ENCODE measurements around the gene COG2. TPM values are rescaled to one million over a fixed set of nuclear protein-coding genes. Genes with fewer than 3 reads are reported as not detected.
"Not testable (repeated sequence)": the region's sequence is repeated elsewhere in the genome, so short reads cannot be mapped to it uniquely, and the experiment has no call there.

Gene COG2
- total RNA-seq, 2 donors from 2014 or later: 9.8 to 30.8 TPM

GRCh38 chr1:230713138-230713537 lies 70.9 kb downstream of the COG2 start:
- DNase-seq (ENCODE audit: low spot score in 2 of 2) (no peak), ATAC-seq (no peak)
- Mint-ChIP-seq H3K27ac (no peak overlapping the region), H3K9me3 (peaks cover 0 to 4% of the 10 kb centered on the region in 2 donors), H3K36me3 (no peaks in the 10 kb centered on the region)

- no peaks in the 10 kb centered on the region for H3K36me3 Mint-ChIP-seq
- no peak for DNase-seq (ENCODE audit: low spot score in 2 of 2)
- ATAC-seq: no peak
- no peak overlapping the region for H3K27ac Mint-ChIP-seq
- peaks cover 0 to 4% of the 10 kb centered on the region in 2 donors for H3K9me3 Mint-ChIP-seq
Observed at GRCh38 chr1:230713547-230713914, 71.2 kb downstream of the COG2 start.

GRCh38 chr1:230713915-230714764 lies 71.9 kb downstream of the COG2 start, which contains the start of gene AGT:
Gene AGT, minus strand, starts transcription at chr1:230714122. Its CDS starts 3,299 bp downstream, at chr1:230710823.
- DNase-seq (ENCODE audit: low spot score in 2 of 2) (no peak), ATAC-seq (no peak)
- Mint-ChIP-seq H3K27ac (no peak within 1 kb of the TSS), H3K36me3 (no peaks in the 10 kb centered on the region), H3K9me3 (peaks cover 0 to 4% of the 10 kb centered on the region in 2 donors)

- Mint-ChIP-seq H3K36me3 (no peaks in the 10 kb centered on the region), H3K9me3 (peaks cover 0 to 4% of the 10 kb centered on the region in 2 donors), H3K27ac (no peak overlapping the region)
- ATAC-seq: no peak
- DNase-seq (ENCODE audit: low spot score in 2 of 2): no peak
Observed at GRCh38 chr1:230715510-230715909, 73.2 kb downstream of the COG2 start.

GRCh38 chr1:230716453-230716852 lies 74.2 kb downstream of the COG2 start:
- not testable (repeated sequence) for DNase-seq (ENCODE audit: low spot score in 2 of 2); ATAC-seq; H3K9me3 Mint-ChIP-seq; H3K36me3 Mint-ChIP-seq; H3K27ac Mint-ChIP-seq

- H3K27ac Mint-ChIP-seq: no peak overlapping the region
Observed at GRCh38 chr1:230717251-230717650, 75.0 kb downstream of the COG2 start.

GRCh38 chr1:230721849-230722522 lies 79.7 kb downstream of the COG2 start:
- not testable (repeated sequence) for DNase-seq (ENCODE audit: low spot score in 2 of 2); H3K36me3 Mint-ChIP-seq; ATAC-seq; H3K27ac Mint-ChIP-seq; H3K9me3 Mint-ChIP-seq

More at GRCh38 chr1:230717251-230717650, 75.0 kb downstream of the COG2 start:
- Mint-ChIP-seq H3K36me3 (peaks cover 0 to 9% of the 10 kb centered on the region in 2 donors), H3K9me3 (peaks cover 4 to 6% of the 10 kb centered on the region in 2 donors)
- ATAC-seq (no peak), DNase-seq (ENCODE audit: low spot score in 2 of 2) (no peak)

- H3K9me3 Mint-ChIP-seq: peaks cover 0 to 6% of the 10 kb centered on the region in 2 donors
- H3K36me3 Mint-ChIP-seq: peaks cover 0 to 9% of the 10 kb centered on the region in 2 donors
- DNase-seq (ENCODE audit: low spot score in 2 of 2) (no peak), ATAC-seq (no peak)
- H3K27ac Mint-ChIP-seq: no peak overlapping the region
Observed at GRCh38 chr1:230725256-230726012, 83.2 kb downstream of the COG2 start.

- DNase-seq (ENCODE audit: low spot score in 2 of 2) (no peak), ATAC-seq (no peak)
- H3K9me3 Mint-ChIP-seq: no peaks in the 10 kb centered on the region
- H3K27ac Mint-ChIP-seq: no peak overlapping the region
- H3K36me3 Mint-ChIP-seq: no peaks in the 10 kb centered on the region
Observed at GRCh38 chr1:230728710-230729392, 86.6 kb downstream of the COG2 start.

- Mint-ChIP-seq H3K27ac (no peak overlapping the region), H3K36me3 (no peaks in the 10 kb centered on the region), H3K9me3 (no peaks in the 10 kb centered on the region)
- DNase-seq (ENCODE audit: low spot score in 2 of 2) (no peak), ATAC-seq (no peak)
Observed at GRCh38 chr1:230730977-230731376, 88.7 kb downstream of the COG2 start.

- Mint-ChIP-seq H3K27ac (no peak overlapping the region), H3K36me3 (no peaks in the 10 kb centered on the region), H3K9me3 (peaks cover 0 to 4% of the 10 kb centered on the region in 2 donors)
- ATAC-seq (no peak), DNase-seq (ENCODE audit: low spot score in 2 of 2) (no peak)
Observed at GRCh38 chr1:230735447-230735846, 93.2 kb downstream of the COG2 start.

GRCh38 chr1:230737622-230738262 lies 95.5 kb downstream of the COG2 start:
- ATAC-seq (no peak), DNase-seq (ENCODE audit: low spot score in 2 of 2) (no peak)
- Mint-ChIP-seq H3K9me3 (peaks cover 0 to 4% of the 10 kb centered on the region in 2 donors), H3K36me3 (no peaks in the 10 kb centered on the region), H3K27ac (no peak overlapping the region)

GRCh38 chr1:230739564-230740290 lies 97.4 kb downstream of the COG2 start:
- Mint-ChIP-seq H3K36me3 (no peaks in the 10 kb centered on the region), H3K27ac (no peak overlapping the region), H3K9me3 (peaks cover 0 to 4% of the 10 kb centered on the region in 2 donors)
- no peak for ATAC-seq
- no peak for DNase-seq (ENCODE audit: low spot score in 2 of 2)

All from activated naive CD4-positive, alpha-beta T cell treated with anti-CD3 and anti-CD28 coated beads, Interleukin-2, amount 50 U/mL, for 72 hours (primary cell).